IMR-90 (cell line): ENCODE results near the gene MITD1. TPM values are rescaled to one million over a fixed set of nuclear protein-coding genes. Genes with fewer than 3 reads are reported as not detected.

Experiments used
- ATAC-seq: fragments of 200-7000 bp; cut with Tn5 transposase; 2 replicates; pipeline ENCODE4 v1.9.1; 2020; ENCODE audit warnings: low read depth, mild to moderate bottlenecking, moderate library complexity
- BruUV-seq: library from RNA; stranded (reverse); fragments of 400-500 nt; replicated peaks from 2 replicates; lab custom pipeline; 2021; lab: Mats Ljungman, UMichigan
- CTCF ChIA-PET: fragments of 300-600 bp; formaldehyde crosslinking; extraction: SDS; loops from one replicate; lab custom pipeline; 2021; ENCODE audit warnings: antibody characterized with exemption; lab: Yijun Ruan, JAX
- POLR2A ChIA-PET: fragments of 300-600 bp; sonication (Branson Sonifier 250); formaldehyde crosslinking; loops from one replicate; lab custom pipeline; 2022; ENCODE audit warnings: antibody characterized with exemption; ENCODE audit not compliant: unreplicated experiment; lab: Charles Lee
- DNase-seq: peaks from one replicate; pipeline ENCODE4 v3.0.0; 2013
- H2AFZ ChIP-seq: replicated peaks from 2 replicates; pipeline ENCODE3; 2013; ENCODE audit warnings: low read length, mild to moderate bottlenecking; ENCODE audit not compliant: poor library complexity
- H2AK5ac ChIP-seq: 2 replicates; pipeline ENCODE4 v1.6.1; 2013; ENCODE audit warnings: low read depth, low read length, inconsistent platforms
- H2AK9ac ChIP-seq: replicated peaks from 2 replicates; pipeline ENCODE3; 2013; ENCODE audit warnings: mild to moderate bottlenecking, low read depth, low read length, moderate library complexity; ENCODE audit not compliant: poor library complexity
- H2BK120ac ChIP-seq: 2 replicates; pipeline ENCODE4 v1.6.1; 2013; ENCODE audit warnings: low read depth, low read length, inconsistent platforms
- H2BK15ac ChIP-seq: 3 replicates; pipeline ENCODE4 v1.6.1; 2013; ENCODE audit warnings: low read depth, low read length, inconsistent platforms
- H2BK20ac ChIP-seq: 2 replicates; pipeline ENCODE4 v1.6.1; 2013; ENCODE audit warnings: low read depth, mild to moderate bottlenecking, inconsistent platforms, low read length, moderate library complexity
- H2BK5ac ChIP-seq: 2 replicates; pipeline ENCODE4 v1.6.1; 2013; ENCODE audit warnings: mild to moderate bottlenecking, low read depth, low read length, inconsistent platforms; ENCODE audit not compliant: poor library complexity, severe bottlenecking
- H3K14ac ChIP-seq: replicated peaks from 2 replicates; pipeline ENCODE4 v1.6.1; 2013; ENCODE audit warnings: low read depth, low read length, inconsistent platforms
- H3K18ac ChIP-seq: 2 replicates; pipeline ENCODE4 v1.6.1; 2013; ENCODE audit warnings: low read depth, low read length, control low read depth
- H3K23ac ChIP-seq: 2 replicates; pipeline ENCODE4 v1.6.1; 2013; ENCODE audit warnings: low read depth, low read length, inconsistent platforms
- H3K27ac ChIP-seq: 2 replicates; pipeline ENCODE4 v1.5.1; 2013; ENCODE audit warnings: mild to moderate bottlenecking, control low read depth, low read length; ENCODE audit not compliant: insufficient read depth
- H3K27me3 ChIP-seq: 2 replicates; pipeline ENCODE4 v1.6.1; 2013; ENCODE audit warnings: low read length; ENCODE audit not compliant: control insufficient read depth, insufficient read depth
- H3K36me3 ChIP-seq: 2 replicates; pipeline ENCODE4 v1.6.1; 2013; ENCODE audit warnings: low read length, mixed read lengths; ENCODE audit not compliant: control insufficient read depth, insufficient read depth
- H3K4ac ChIP-seq: 2 replicates; pipeline ENCODE4 v1.6.1; 2013; ENCODE audit warnings: low read depth, low read length, inconsistent platforms
- H3K4me1 ChIP-seq: 2 replicates; pipeline ENCODE4 v1.6.1; 2013; ENCODE audit warnings: low read length, mixed read lengths; ENCODE audit not compliant: control insufficient read depth, insufficient read depth
- H3K4me2 ChIP-seq: 2 replicates; pipeline ENCODE4 v1.6.1; 2013; ENCODE audit warnings: low read depth, mild to moderate bottlenecking, control low read depth, low read length, moderate library complexity
- H3K4me3 ChIP-seq: 2 replicates; pipeline ENCODE4 v1.5.1; 2013; ENCODE audit warnings: low read depth, mild to moderate bottlenecking, control low read depth, low read length, moderate library complexity; ENCODE audit not compliant: insufficient read depth
- H3K56ac ChIP-seq: 2 replicates; pipeline ENCODE4 v1.6.1; 2013; ENCODE audit warnings: low read length, inconsistent platforms; ENCODE audit not compliant: insufficient read depth; ENCODE audit errors: extremely low read depth
- H3K79me1 ChIP-seq, 2 experiments: 2 replicates each; pipeline ENCODE4 v1.6.1; 2013; ENCODE audit warnings: low read length in 2 of 2, inconsistent platforms in 1 of 2, low read depth in 1 of 2
- H3K9ac ChIP-seq: 2 replicates; pipeline ENCODE4 v1.6.1; 2013; ENCODE audit warnings: low read depth, low read length, control low read depth
- H3K9me1 ChIP-seq: 2 replicates; pipeline ENCODE4 v1.6.1; 2013; ENCODE audit warnings: low read length, inconsistent platforms; ENCODE audit not compliant: insufficient read depth
- H3K9me3 ChIP-seq: 2 replicates; pipeline ENCODE4 v1.6.1; 2013; ENCODE audit warnings: low read length; ENCODE audit not compliant: control insufficient read depth, insufficient read depth
- H4K20me1 ChIP-seq: 2 replicates; pipeline ENCODE4 v1.6.1; 2013; ENCODE audit warnings: low read length, inconsistent platforms; ENCODE audit not compliant: insufficient read depth
- H4K5ac ChIP-seq: 2 replicates; pipeline ENCODE4 v1.6.1; 2013; ENCODE audit warnings: mild to moderate bottlenecking, low read depth, low read length, control low read depth
- H4K8ac ChIP-seq, 2 experiments: 2 replicates each; pipeline ENCODE4 v1.6.1; 2013; ENCODE audit warnings: low read depth in 2 of 2, low read length in 2 of 2, control low read depth in 1 of 2, inconsistent platforms in 1 of 2
- H4K91ac ChIP-seq: 2 replicates; pipeline ENCODE4 v1.6.1; 2013; ENCODE audit warnings: low read depth, low read length, inconsistent platforms; ENCODE audit not compliant: insufficient read depth
- BHLHE40 ChIP-seq: fragments of 150-350 bp; IDR thresholded peaks from 2 replicates; pipeline ENCODE4 v1.6.1; 2016; ENCODE audit warnings: mild to moderate bottlenecking, low read depth, low read length
- CEBPB ChIP-seq: IDR thresholded peaks from 2 replicates; pipeline ENCODE4 v1.6.1; 2012; ENCODE audit warnings: low read depth, low read length, improper control_type of control experiment
- CHD1 ChIP-seq: IDR thresholded peaks from 2 replicates; pipeline ENCODE4 v1.6.1; 2012; ENCODE audit warnings: low read depth, low read length, improper control_type of control experiment
- FOS ChIP-seq: fragments of 150-350 bp; IDR thresholded peaks from 2 replicates; pipeline ENCODE4 v1.6.1; 2016; ENCODE audit warnings: low read depth, low read length
- MAFK ChIP-seq: IDR thresholded peaks from 2 replicates; pipeline ENCODE4 v1.6.1; 2012; ENCODE audit warnings: low read depth, low read length, improper control_type of control experiment
- MAZ ChIP-seq: IDR thresholded peaks from 2 replicates; pipeline ENCODE4 v1.6.1; 2012; ENCODE audit warnings: low read depth, mild to moderate bottlenecking, low read length, improper control_type of control experiment, moderate library complexity, borderline replicate concordance
- MXI1 ChIP-seq: IDR thresholded peaks from 2 replicates; pipeline ENCODE4 v1.6.1; 2012; ENCODE audit warnings: low read depth, mild to moderate bottlenecking, low read length, moderate library complexity, borderline replicate concordance
- NFE2L2 ChIP-seq: fragments of 150-350 bp; IDR thresholded peaks from 2 replicates; pipeline ENCODE4 v1.6.1; 2016; ENCODE audit warnings: low read depth, mild to moderate bottlenecking, low read length
- POLR2A ChIP-seq: IDR thresholded peaks from 2 replicates; pipeline ENCODE4 v1.6.1; 2012; ENCODE audit warnings: mild to moderate bottlenecking, low read depth, low read length
- RAD21 ChIP-seq: IDR thresholded peaks from 2 replicates; pipeline ENCODE4 v1.6.1; 2012; ENCODE audit warnings: low read length, improper control_type of control experiment
- RCOR1 ChIP-seq: IDR thresholded peaks from 2 replicates; pipeline ENCODE4 v1.6.1; 2012; ENCODE audit warnings: mild to moderate bottlenecking, low read length, improper control_type of control experiment; ENCODE audit not compliant: insufficient replicate concordance
- RFX5 ChIP-seq: IDR thresholded peaks from 2 replicates; pipeline ENCODE4 v1.8.0; 2012; ENCODE audit warnings: low read depth, mild to moderate bottlenecking, low read length, moderate library complexity
- SMC3 ChIP-seq: fragments of 150-350 bp; IDR thresholded peaks from 2 replicates; pipeline ENCODE4 v1.6.1; 2016; ENCODE audit warnings: low read depth, mild to moderate bottlenecking, antibody characterized with exemption, low read length, moderate library complexity
- WGBS, 2 experiments: methylation state at CpG; one replicate each; pipeline versions ENCODE4 v1.1.5 to v1.1.7; 2013; ENCODE audit warnings: missing lambda C conversion rate in 2 of 2; ENCODE audit not compliant: insufficient read length in 1 of 2; ENCODE audit errors: extremely low coverage in 2 of 2; 5-methylcytosine and 5-hydroxymethylcytosine counted together
- dilution Hi-C: fragments of 300-500 bp; cut with HindIII; formaldehyde crosslinking; loops from one replicate; pipeline ENCODE4 v1.14.3; 2018; ENCODE audit warnings: low sequenced_read_pairs; ENCODE audit not compliant: unreplicated experiment
- in situ Hi-C: fragments of 300-500 bp; cut with MboI; formaldehyde crosslinking; loops from 3 replicates; pipeline ENCODE4 v1.14.3; 2019; ENCODE audit warnings: low sequenced_read_pairs, inconsistent platforms, mixed read lengths
- intact Hi-C: fragments of 100-400 bp; cut with micrococcal nuclease; formaldehyde crosslinking; loops from 2 replicates; pipeline ENCODE4 v1.10.0; 2022
- polyA plus RNA-seq, 3 experiments: library from polyadenylated mRNA; depleted of rRNA; stranded (reverse); fragments of >200 nt; gene quantifications; 2 replicates each; pipeline ENCODE4 v1.2.3, GENCODE V29; 2012; ENCODE audit warnings: low replicate concordance in 1 of 3
- total RNA-seq: library from RNA; depleted of rRNA; stranded (reverse); fragments of >200 nt; gene quantifications from 2 replicates; pipeline ENCODE4 v1.2.3, GENCODE V29; 2012
- TF ChIP-seq, protein P1 (sequence below): fragments of 150-350 bp; IDR thresholded peaks from 2 replicates; pipeline ENCODE4 v1.6.1; 2016; ENCODE audit warnings: low read depth, mild to moderate bottlenecking, low read length, moderate library complexity, borderline replicate concordance
- TF ChIP-seq, protein P2 (sequence below): conservative IDR thresholded peaks from 2 replicates; pipeline ENCODE4 v1.5.1; 2012; ENCODE audit warnings: mild to moderate bottlenecking, low read depth, low read length, improper control_type of control experiment
- TF ChIP-seq, protein P3 (sequence below): fragments of 150-350 bp; IDR thresholded peaks from 2 replicates; pipeline ENCODE4 v1.6.1; 2017; ENCODE audit warnings: mild to moderate bottlenecking, antibody characterized with exemption, low read length, low read depth

The MITD1 gene
- total and polyA plus RNA-seq, 2 of the 4 experiments (the other 2 are of a cell fraction) = 4.3 to 18.7 TPM

DNA sequence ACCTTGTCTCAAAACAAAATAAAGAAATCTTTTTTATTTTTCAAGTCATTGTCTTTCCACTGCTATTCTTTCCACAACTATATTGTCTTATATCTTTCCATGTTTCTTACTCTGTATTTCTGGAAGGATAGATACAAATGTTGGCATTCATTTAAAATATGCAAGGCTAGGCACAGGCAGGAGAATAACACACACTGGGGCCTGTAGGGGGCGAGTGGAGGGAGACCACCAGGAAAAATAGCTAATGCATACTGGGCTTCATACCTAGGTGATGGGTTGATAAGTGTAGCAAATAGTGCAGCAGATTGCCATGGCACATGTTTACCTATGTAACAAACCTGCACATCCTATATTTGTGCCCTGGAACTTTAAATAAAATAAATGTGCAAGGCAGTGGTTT is 9.7 kb upstream of the MITD1 start:
- H3K23ac ChIP-seq = no peak overlapping the region
- no peak overlapping the region for H4K91ac ChIP-seq
- no peak overlapping the region for H3K4me2 ChIP-seq
- H4K20me1 ChIP-seq = no peaks in the 10 kb centered on the region
- dilution Hi-C loops (no loop called here), intact Hi-C loops (no loop called here), in situ Hi-C loops (no loop called here)
- POLR2A ChIA-PET = no interaction called here
- no peak overlapping the region for H4K5ac ChIP-seq
- H2BK20ac ChIP-seq = no peak overlapping the region
- H2BK120ac ChIP-seq = no peak overlapping the region
- no peaks in the 10 kb centered on the region for H3K9me3 ChIP-seq
- peaks cover 7 to 14% of the 10 kb centered on the region in 2 experiments; a peak in 3 of 4 replicates for H3K79me1 ChIP-seq
- CTCF ChIA-PET = no interaction called here
- no peaks in the 10 kb centered on the region for H3K27me3 ChIP-seq
- H3K4me1 ChIP-seq = no peaks in the 10 kb centered on the region
- no peak overlapping the region for H3K4me3 ChIP-seq
- H3K4ac ChIP-seq = no peak overlapping the region
- no peak overlapping the region for H3K18ac ChIP-seq
- peaks cover 14% of the 10 kb centered on the region for H3K36me3 ChIP-seq
- no peak overlapping the region for H2AK5ac ChIP-seq
- no CpG with 5 or more reads among the region's 1 CpG for WGBS, 2 experiments
- no TSS peak for BruUV-seq
- no peak overlapping the region for H2BK15ac ChIP-seq
- ATAC-seq (no peak), DNase-seq (no peak)
- no peak overlapping the region for H3K9ac ChIP-seq
- no peak overlapping the region for H2AFZ ChIP-seq
- no peak overlapping the region for H2AK9ac ChIP-seq
- H4K8ac ChIP-seq = no peak overlapping the region
- no peaks in the 10 kb centered on the region for H3K9me1 ChIP-seq
- TF ChIP-seq POLR2A (no peak), MXI1 (no peak), CEBPB (no peak), FOS (no peak), BHLHE40 (no peak), RFX5 (no peak), MAZ (no peak), MAFK (no peak), RAD21 (no peak), SMC3 (no peak), NFE2L2 (no peak), CHD1 (no peak), RCOR1 (no peak)
- TF ChIP-seq, protein P1, sequence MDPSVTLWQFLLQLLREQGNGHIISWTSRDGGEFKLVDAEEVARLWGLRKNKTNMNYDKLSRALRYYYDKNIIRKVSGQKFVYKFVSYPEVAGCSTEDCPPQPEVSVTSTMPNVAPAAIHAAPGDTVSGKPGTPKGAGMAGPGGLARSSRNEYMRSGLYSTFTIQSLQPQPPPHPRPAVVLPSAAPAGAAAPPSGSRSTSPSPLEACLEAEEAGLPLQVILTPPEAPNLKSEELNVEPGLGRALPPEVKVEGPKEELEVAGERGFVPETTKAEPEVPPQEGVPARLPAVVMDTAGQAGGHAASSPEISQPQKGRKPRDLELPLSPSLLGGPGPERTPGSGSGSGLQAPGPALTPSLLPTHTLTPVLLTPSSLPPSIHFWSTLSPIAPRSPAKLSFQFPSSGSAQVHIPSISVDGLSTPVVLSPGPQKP = no peak
- TF ChIP-seq, protein P2, sequence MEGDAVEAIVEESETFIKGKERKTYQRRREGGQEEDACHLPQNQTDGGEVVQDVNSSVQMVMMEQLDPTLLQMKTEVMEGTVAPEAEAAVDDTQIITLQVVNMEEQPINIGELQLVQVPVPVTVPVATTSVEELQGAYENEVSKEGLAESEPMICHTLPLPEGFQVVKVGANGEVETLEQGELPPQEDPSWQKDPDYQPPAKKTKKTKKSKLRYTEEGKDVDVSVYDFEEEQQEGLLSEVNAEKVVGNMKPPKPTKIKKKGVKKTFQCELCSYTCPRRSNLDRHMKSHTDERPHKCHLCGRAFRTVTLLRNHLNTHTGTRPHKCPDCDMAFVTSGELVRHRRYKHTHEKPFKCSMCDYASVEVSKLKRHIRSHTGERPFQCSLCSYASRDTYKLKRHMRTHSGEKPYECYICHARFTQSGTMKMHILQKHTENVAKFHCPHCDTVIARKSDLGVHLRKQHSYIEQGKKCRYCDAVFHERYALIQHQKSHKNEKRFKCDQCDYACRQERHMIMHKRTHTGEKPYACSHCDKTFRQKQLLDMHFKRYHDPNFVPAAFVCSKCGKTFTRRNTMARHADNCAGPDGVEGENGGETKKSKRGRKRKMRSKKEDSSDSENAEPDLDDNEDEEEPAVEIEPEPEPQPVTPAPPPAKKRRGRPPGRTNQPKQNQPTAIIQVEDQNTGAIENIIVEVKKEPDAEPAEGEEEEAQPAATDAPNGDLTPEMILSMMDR = no peak
- TF ChIP-seq, protein P3, sequence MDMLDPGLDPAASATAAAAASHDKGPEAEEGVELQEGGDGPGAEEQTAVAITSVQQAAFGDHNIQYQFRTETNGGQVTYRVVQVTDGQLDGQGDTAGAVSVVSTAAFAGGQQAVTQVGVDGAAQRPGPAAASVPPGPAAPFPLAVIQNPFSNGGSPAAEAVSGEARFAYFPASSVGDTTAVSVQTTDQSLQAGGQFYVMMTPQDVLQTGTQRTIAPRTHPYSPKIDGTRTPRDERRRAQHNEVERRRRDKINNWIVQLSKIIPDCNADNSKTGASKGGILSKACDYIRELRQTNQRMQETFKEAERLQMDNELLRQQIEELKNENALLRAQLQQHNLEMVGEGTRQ = no peak
- no peak overlapping the region for H3K14ac ChIP-seq
- H3K56ac ChIP-seq = no peak overlapping the region
- no peak overlapping the region for H3K27ac ChIP-seq
- H2BK5ac ChIP-seq = no peak overlapping the region
